ENCODE data around the gene CDHR1.

The CDHR1 gene

GRCh38 chr10:84263716-84264115 is 69.4 kb downstream of the CDHR1 start:
- Histone ChIP-seq H3K9ac (ENCODE audit: insufficient read length, low read depth) (no peak overlapping the region), H3K36me3 (ENCODE audit: insufficient read depth, insufficient read length, low read length) (no peaks in the 10 kb centered on the region), H3K4me3 (ENCODE audit: insufficient read length, low read depth) (no peak overlapping the region), H3K9me3 (ENCODE audit: insufficient read depth, low read length) (no peaks in the 10 kb centered on the region), H3K27me3 (ENCODE audit: insufficient read depth, insufficient read length) (no peaks in the 10 kb centered on the region), H3K4me1 (ENCODE audit: insufficient read depth, insufficient read length) (no peaks in the 10 kb centered on the region)
- TF ChIP-seq ZNF274 (IDR thresholded peaks at IDR 0.05; ENCODE audit: low read depth, low read length) (no peak), SUZ12 (IDR thresholded peaks at IDR 0.05; ENCODE audit: extremely low read depth, insufficient read depth, insufficient read length) (no peak), YY1 (IDR thresholded peaks at IDR 0.05; ENCODE audit: insufficient read depth, insufficient read length) (no peak)
- no peak for DNase-seq (ENCODE audit: low read depth, low spot score)

DNA sequence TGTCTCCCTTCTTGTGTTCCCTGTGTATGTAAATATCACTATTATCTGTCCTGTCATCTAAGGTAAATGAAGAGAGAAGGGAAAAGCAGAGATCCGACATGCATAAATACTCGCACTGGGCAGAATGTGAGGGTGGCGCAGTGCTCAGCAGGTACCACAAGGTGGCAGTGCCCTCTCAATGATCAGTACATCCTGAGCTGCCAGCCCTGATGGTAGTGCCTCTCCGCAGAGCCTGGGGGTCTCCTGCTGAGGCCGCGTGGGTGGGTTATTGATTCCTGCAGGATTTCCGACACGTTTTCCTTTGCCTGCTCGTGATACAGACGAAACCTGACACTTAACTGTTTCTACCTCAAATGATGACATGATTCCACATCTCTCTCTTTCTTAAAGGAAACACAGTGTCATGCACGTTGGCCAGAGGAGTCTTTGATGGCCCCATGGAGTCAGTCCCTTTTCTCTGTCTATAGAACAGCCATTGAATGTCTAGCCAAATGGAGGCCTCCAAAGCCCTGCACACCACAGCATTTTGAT is 70.3 kb downstream of the CDHR1 start:
- DNase-seq (ENCODE audit: low read depth, low spot score) = peak; percentile 39
- Histone ChIP-seq H3K36me3 (ENCODE audit: insufficient read depth, insufficient read length, low read length) (no peaks in the 10 kb centered on the region), H3K4me3 (ENCODE audit: insufficient read length, low read depth) (no peak overlapping the region), H3K27me3 (ENCODE audit: insufficient read depth, insufficient read length) (no peaks in the 10 kb centered on the region), H3K9ac (ENCODE audit: insufficient read length, low read depth) (no peak overlapping the region), H3K9me3 (ENCODE audit: insufficient read depth, low read length) (no peaks in the 10 kb centered on the region), H3K4me1 (ENCODE audit: insufficient read depth, insufficient read length) (no peaks in the 10 kb centered on the region)
- no peak for TF ChIP-seq YY1 (IDR thresholded peaks at IDR 0.05; ENCODE audit: insufficient read depth, insufficient read length)
- no peak for TF ChIP-seq SUZ12 (IDR thresholded peaks at IDR 0.05; ENCODE audit: extremely low read depth, insufficient read depth, insufficient read length)
- TF ChIP-seq ZNF274 (IDR thresholded peaks at IDR 0.05; ENCODE audit: low read depth, low read length) = no peak

DNA sequence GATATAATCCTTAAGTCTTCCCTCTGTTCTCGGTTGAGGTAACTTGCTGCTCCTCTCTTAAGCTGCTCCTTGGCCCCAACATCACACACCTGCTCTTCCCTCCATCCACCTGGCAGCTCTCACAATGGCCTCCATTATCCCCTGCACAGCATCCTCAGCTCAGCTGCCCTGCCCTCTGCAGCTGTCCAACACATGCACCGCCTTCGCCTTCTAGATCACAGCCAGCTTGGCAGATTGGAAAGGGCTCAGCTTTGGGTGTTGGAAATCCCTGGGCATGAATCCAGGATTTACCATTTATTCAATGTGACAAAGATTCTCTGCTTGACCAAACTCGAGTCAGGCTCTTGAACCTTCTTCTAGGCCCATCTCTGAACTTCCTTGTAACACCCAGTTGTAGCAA is 71.1 kb downstream of the CDHR1 start:
- H3K4me1 ChIP-seq (ENCODE audit: insufficient read depth, insufficient read length) = no peaks in the 10 kb centered on the region
- no peak for DNase-seq (ENCODE audit: low read depth, low spot score)
- no peak overlapping the region for H3K4me3 ChIP-seq (ENCODE audit: insufficient read length, low read depth)
- no peak for TF ChIP-seq ZNF274 (IDR thresholded peaks at IDR 0.05; ENCODE audit: low read depth, low read length)
- no peak for TF ChIP-seq SUZ12 (IDR thresholded peaks at IDR 0.05; ENCODE audit: extremely low read depth, insufficient read depth, insufficient read length)
- TF ChIP-seq YY1 (IDR thresholded peaks at IDR 0.05; ENCODE audit: insufficient read depth, insufficient read length) = no peak
- H3K9me3 ChIP-seq (ENCODE audit: insufficient read depth, low read length) = no peaks in the 10 kb centered on the region
- H3K27me3 ChIP-seq (ENCODE audit: insufficient read depth, insufficient read length) = no peaks in the 10 kb centered on the region
- H3K9ac ChIP-seq (ENCODE audit: insufficient read length, low read depth) = no peak overlapping the region
- H3K36me3 ChIP-seq (ENCODE audit: insufficient read depth, insufficient read length, low read length) = no peaks in the 10 kb centered on the region

GRCh38 chr10:84267503-84268126 is 73.3 kb downstream of the CDHR1 start:
- TF ChIP-seq SUZ12 (IDR thresholded peaks at IDR 0.05; ENCODE audit: extremely low read depth, insufficient read depth, insufficient read length) = no peak
- no peak for TF ChIP-seq ZNF274 (IDR thresholded peaks at IDR 0.05; ENCODE audit: low read depth, low read length)
- no peak for TF ChIP-seq YY1 (IDR thresholded peaks at IDR 0.05; ENCODE audit: insufficient read depth, insufficient read length)
- Histone ChIP-seq H3K4me3 (ENCODE audit: insufficient read length, low read depth) (no peak overlapping the region), H3K36me3 (ENCODE audit: insufficient read depth, insufficient read length, low read length) (no peaks in the 10 kb centered on the region), H3K27me3 (ENCODE audit: insufficient read depth, insufficient read length) (no peaks in the 10 kb centered on the region), H3K9me3 (ENCODE audit: insufficient read depth, low read length) (no peaks in the 10 kb centered on the region), H3K9ac (ENCODE audit: insufficient read length, low read depth) (no peak overlapping the region), H3K4me1 (ENCODE audit: insufficient read depth, insufficient read length) (no peaks in the 10 kb centered on the region)
- DNase-seq (ENCODE audit: low read depth, low spot score) = no peak

DNA sequence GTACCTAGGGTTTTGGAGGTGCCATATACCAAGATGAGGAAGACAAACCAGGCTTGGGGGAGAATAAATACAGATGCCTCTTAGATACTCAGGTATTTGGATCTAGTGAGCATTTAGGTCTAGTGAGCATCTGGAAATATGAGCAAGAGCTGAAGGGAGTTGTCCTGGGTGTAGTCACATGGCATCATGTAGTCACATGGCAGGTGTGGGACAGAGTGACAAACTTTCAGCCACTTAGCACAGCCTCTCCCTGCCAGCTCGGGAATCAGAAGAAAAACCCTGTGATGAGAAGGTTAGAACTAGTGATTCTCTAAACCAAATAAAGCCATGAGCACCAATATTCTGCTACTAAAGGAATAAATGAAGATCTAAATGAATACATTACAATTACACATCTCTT is 74.8 kb downstream of the CDHR1 start:
- no peak overlapping the region for H3K9ac ChIP-seq (ENCODE audit: insufficient read length, low read depth)
- no peak for DNase-seq (ENCODE audit: low read depth, low spot score)
- TF ChIP-seq ZNF274 (IDR thresholded peaks at IDR 0.05; ENCODE audit: low read depth, low read length) (no peak), SUZ12 (IDR thresholded peaks at IDR 0.05; ENCODE audit: extremely low read depth, insufficient read depth, insufficient read length) (no peak), YY1 (IDR thresholded peaks at IDR 0.05; ENCODE audit: insufficient read depth, insufficient read length) (no peak)

More for the DNA sequence above, 74.8 kb downstream of the CDHR1 start:
- Histone ChIP-seq H3K36me3 (ENCODE audit: insufficient read depth, insufficient read length, low read length) (no peaks in the 10 kb centered on the region), H3K27me3 (ENCODE audit: insufficient read depth, insufficient read length) (no peaks in the 10 kb centered on the region), H3K9me3 (ENCODE audit: insufficient read depth, low read length) (no peaks in the 10 kb centered on the region), H3K4me1 (ENCODE audit: insufficient read depth, insufficient read length) (no peaks in the 10 kb centered on the region), H3K4me3 (ENCODE audit: insufficient read length, low read depth) (no peak overlapping the region)

Measured in NT2/D1 (cell line).